ENCODE results near the gene MEDAG.

DNA sequence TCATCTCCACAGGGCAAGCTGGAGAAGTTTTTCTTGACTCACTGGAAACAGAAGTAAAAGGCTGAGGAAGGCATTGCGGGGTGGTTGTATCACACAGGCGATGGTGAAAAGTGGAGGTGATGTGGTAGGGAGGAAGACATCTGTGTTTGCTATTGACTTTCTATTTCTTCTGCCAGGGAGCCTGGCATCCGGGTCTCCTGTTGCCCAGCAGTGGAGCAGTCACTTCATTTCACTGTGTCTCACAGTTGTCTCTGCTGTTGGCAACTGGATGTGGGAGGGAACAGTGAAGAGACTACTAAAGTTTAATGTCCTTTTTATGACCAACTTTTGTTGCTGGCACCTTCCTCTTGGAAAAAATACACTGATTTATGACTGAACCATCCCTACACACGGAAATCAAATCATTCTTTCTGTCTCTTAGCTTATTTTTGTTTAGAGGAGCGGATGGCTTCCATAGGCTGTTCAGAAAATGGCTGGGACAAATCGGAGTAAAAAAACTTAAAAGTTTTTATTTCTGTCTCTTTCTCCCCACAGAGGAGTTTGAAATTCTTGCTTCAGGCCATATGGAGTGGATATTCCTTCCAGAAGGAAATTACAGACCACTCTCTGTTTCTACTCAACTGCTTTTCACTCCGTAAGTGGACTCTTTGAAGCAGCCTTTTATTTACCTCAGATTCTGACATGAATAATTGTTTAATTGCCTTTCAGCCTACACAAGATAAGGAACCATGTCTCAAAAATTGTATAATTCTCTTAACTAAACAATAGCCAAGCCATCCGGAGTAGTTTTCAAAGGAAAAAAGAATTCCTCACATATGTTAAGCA lies 23.8 kb upstream of the MEDAG start:
- TF ChIP-seq, protein P1, sequence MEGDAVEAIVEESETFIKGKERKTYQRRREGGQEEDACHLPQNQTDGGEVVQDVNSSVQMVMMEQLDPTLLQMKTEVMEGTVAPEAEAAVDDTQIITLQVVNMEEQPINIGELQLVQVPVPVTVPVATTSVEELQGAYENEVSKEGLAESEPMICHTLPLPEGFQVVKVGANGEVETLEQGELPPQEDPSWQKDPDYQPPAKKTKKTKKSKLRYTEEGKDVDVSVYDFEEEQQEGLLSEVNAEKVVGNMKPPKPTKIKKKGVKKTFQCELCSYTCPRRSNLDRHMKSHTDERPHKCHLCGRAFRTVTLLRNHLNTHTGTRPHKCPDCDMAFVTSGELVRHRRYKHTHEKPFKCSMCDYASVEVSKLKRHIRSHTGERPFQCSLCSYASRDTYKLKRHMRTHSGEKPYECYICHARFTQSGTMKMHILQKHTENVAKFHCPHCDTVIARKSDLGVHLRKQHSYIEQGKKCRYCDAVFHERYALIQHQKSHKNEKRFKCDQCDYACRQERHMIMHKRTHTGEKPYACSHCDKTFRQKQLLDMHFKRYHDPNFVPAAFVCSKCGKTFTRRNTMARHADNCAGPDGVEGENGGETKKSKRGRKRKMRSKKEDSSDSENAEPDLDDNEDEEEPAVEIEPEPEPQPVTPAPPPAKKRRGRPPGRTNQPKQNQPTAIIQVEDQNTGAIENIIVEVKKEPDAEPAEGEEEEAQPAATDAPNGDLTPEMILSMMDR (IDR thresholded peaks at IDR 0.05) = no peak
- TF ChIP-seq POLR2A (IDR thresholded peaks at IDR 0.05) = no peak

All from right lobe of liver (tissue), 4 donors.